ENCODE measurements around the gene RDH12. TPM values are rescaled to one million over a fixed set of nuclear protein-coding genes. Genes with fewer than 3 reads are reported as not detected.

Gene RDH12
- total and polyA plus RNA-seq, 11 donors, result not detected

GRCh38 chr14:67764496-67764895 is 62.8 kb downstream of the RDH12 start:
- 95 to 97% (median 96%) methylated on average over 4 of the region's 4 CpGs for WGBS, 4 donors

GRCh38 chr14:67765192-67765834 is 63.6 kb downstream of the RDH12 start:
- no peaks in the 10 kb centered on the region for H3K9me3 ChIP-seq
- no peak for DNase-seq
- intact Hi-C loops (cut with DNase I), result no loop called here
- no peak overlapping the region for H3K4me3 ChIP-seq
- ATAC-seq, result no peak
- H3K27ac ChIP-seq, result no peak overlapping the region
- 86 to 93% (median 90%) methylated on average over 5 of the region's 5 CpGs for WGBS, 4 donors
- H3K36me3 ChIP-seq, result peaks cover 0 to 100% (median 98%) of the 10 kb centered on the region in 9 donors
- no peak for TF ChIP-seq POLR2A (IDR thresholded peaks at IDR 0.05)
- peaks cover 0 to 21% (median 0%) of the 10 kb centered on the region in 12 donors for H3K4me1 ChIP-seq
- no peaks in the 10 kb centered on the region for H3K27me3 ChIP-seq

More at GRCh38 chr14:67764496-67764895, 62.8 kb downstream of the RDH12 start:
- Histone ChIP-seq H3K36me3 (peaks cover 0 to 100% (median 98%) of the 10 kb centered on the region in 9 donors), H3K27ac (no peak overlapping the region), H3K4me3 (no peak overlapping the region), H3K9me3 (no peaks in the 10 kb centered on the region), H3K4me1 (peaks cover 0 to 21% (median 0%) of the 10 kb centered on the region in 12 donors), H3K27me3 (no peaks in the 10 kb centered on the region)
- ATAC-seq (no peak), DNase-seq (no peak)
- TF ChIP-seq POLR2A (IDR thresholded peaks at IDR 0.05) (no peak), CTCF (IDR thresholded peaks at IDR 0.05) (no peak)
- intact Hi-C loops (cut with DNase I), result no loop called here

DNA sequence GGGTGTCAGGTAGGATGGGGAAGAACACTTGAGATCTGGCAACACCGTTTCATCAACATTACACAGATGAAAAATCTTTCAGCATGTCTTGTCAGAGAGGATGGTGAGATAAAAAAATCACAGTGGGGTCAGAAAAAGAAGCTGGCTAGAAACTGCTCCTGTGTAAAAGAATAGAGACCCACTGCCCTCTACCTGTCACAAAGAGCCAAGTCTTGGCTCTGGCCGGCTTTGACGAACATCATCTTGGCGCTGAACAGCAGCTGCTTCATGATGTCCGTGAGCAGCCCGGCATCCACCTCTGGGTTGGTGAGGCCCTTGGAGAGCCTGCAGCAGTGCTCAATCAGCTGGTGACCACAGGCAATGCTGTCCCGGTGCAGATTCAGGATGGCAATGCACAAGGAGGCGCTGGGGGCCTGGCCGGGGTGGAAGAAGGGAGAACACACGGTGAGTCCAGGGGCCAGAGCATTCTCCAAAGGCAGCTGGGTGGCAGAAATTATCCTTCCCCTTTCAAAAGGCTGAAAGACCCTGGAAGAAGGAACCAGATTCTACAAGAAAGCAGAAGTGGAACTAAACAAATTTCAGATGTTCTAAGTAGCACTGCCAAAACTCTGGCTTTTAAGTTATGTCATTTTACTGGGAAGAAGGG is 64.5 kb downstream of the RDH12 start:
- Histone ChIP-seq H3K27me3 (no peaks in the 10 kb centered on the region), H3K9me3 (no peaks in the 10 kb centered on the region), H3K27ac (no peak overlapping the region), H3K4me1 (peaks cover 0 to 21% (median 0%) of the 10 kb centered on the region in 12 donors), H3K36me3 (peaks cover 0 to 100% (median 98%) of the 10 kb centered on the region in 9 donors), H3K4me3 (no peak overlapping the region)
- intact Hi-C loops (cut with DNase I), result no loop called here
- 76 to 82% (median 80%) methylated on average over 10 of the region's 10 CpGs for WGBS, 4 donors
- TF ChIP-seq CTCF (IDR thresholded peaks at IDR 0.05) (peak in 2 of 12 donors; percentile 6 to 23), POLR2A (IDR thresholded peaks at IDR 0.05) (no peak)
- ATAC-seq (peak in 3 of 4 donors; percentile 41 to 66 (median 51)), DNase-seq (peak in 1 of 5 donors; percentile 26)

DNA sequence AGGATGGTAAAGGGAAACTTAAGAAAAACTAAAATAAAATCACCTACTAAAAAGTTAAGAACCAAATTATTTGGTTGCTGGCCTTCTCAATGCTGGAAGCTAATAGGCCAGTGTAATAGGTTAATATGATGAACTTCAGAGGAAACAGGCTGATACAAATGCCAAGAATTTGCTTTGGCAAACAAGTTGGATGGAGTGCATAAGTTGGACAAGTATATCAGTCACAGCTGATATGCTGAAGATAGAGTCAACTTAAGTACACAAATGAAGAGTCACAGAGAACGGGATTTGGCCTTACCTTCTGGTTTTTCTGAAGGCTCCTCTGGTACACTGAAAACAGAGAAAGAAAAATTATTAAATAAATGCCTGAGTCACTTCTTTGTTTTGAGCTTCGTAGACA is 66.5 kb downstream of the RDH12 start:
- Histone ChIP-seq H3K4me3 (no peak overlapping the region), H3K9me3 (no peaks in the 10 kb centered on the region), H3K27ac (no peak overlapping the region), H3K4me1 (peaks cover 0 to 21% (median 0%) of the 10 kb centered on the region in 12 donors), H3K27me3 (no peaks in the 10 kb centered on the region), H3K36me3 (peaks cover 0 to 100% (median 98%) of the 10 kb centered on the region in 9 donors)
- DNase-seq, result no peak
- 54 to 75% (median 65%) methylated on average over 2 of the region's 2 CpGs for WGBS, 4 donors
- TF ChIP-seq CTCF (IDR thresholded peaks at IDR 0.05), result no peak
- intact Hi-C loops (cut with DNase I), result no loop called here
- ATAC-seq, result no peak
